Hepatocyte (in vitro differentiated cells): ENCODE results near the gene MSH5.

Experiments
- EZH2phosphoT487 ChIP-seq: fragments of 200-600 bp; sonication (generic); IDR thresholded peaks from one replicate; pipeline ENCODE4 v1.6.1; 2018; ENCODE audit warnings: antibody characterized with exemption, mild to moderate bottlenecking, low read depth, moderate library complexity; ENCODE audit not compliant: unreplicated experiment, severe bottlenecking
- TF ChIP-seq, protein P1 (sequence below): fragments of 200-600 bp; sonication (generic); IDR thresholded peaks from 2 replicates; pipeline ENCODE4 v1.5.1; 2016; ENCODE audit warnings: antibody characterized with exemption, mild to moderate bottlenecking; ENCODE audit not compliant: poor library complexity

DNA sequence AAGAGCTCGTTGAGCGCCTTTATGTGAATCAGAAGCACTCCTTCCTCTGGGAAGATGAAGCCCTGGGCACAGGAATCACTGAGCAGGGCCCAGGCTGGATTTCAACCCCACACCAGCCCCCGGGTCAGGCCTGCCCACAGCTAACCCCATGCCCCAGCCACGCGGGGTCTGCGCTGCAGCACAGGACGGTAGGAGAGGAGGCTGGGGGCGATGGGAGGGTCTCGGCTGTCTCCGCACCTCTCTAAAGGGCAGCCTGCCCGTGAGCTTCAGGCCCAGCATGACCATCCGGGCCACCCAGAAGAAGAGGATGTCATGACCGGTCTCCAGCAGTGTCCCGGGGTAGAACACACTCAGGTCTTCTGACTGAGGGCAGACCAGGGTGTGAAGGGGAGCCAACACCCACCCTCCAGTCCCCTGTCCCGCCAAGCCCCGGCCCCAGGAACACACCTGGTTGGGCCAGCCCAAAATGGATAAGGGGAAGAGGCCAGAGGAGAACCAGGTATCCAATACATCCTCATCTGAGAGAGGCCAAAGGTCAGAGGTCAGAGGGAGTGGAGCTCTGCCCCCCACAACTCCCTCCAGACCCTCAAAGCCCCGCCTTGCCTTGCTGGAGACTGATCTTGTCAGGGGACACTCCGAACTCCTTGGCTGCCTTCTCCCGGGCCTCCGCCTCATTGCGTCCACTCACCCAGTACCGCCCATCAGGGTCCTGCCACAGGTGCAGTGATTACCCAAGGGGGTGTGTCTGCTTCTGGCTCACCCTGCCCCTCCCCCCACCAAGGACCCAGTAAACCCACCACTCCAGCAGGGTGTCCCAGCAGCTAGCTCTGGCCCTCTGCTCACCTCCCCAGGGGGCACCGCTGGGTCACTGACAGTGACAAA, 41.7 kb downstream of the MSH5 start:
- TF ChIP-seq EZH2phosphoT487: no peak
- TF ChIP-seq, protein P1, sequence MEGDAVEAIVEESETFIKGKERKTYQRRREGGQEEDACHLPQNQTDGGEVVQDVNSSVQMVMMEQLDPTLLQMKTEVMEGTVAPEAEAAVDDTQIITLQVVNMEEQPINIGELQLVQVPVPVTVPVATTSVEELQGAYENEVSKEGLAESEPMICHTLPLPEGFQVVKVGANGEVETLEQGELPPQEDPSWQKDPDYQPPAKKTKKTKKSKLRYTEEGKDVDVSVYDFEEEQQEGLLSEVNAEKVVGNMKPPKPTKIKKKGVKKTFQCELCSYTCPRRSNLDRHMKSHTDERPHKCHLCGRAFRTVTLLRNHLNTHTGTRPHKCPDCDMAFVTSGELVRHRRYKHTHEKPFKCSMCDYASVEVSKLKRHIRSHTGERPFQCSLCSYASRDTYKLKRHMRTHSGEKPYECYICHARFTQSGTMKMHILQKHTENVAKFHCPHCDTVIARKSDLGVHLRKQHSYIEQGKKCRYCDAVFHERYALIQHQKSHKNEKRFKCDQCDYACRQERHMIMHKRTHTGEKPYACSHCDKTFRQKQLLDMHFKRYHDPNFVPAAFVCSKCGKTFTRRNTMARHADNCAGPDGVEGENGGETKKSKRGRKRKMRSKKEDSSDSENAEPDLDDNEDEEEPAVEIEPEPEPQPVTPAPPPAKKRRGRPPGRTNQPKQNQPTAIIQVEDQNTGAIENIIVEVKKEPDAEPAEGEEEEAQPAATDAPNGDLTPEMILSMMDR: no peak
